Measurements from ENCODE around the gene WDR7. TPM values are rescaled to one million over a fixed set of nuclear protein-coding genes. Genes with fewer than 3 reads are reported as not detected.

WDR7 gene
- total and polyA plus RNA-seq, 12 donors = 3.1 to 32.6 (median 28.0) TPM

DNA sequence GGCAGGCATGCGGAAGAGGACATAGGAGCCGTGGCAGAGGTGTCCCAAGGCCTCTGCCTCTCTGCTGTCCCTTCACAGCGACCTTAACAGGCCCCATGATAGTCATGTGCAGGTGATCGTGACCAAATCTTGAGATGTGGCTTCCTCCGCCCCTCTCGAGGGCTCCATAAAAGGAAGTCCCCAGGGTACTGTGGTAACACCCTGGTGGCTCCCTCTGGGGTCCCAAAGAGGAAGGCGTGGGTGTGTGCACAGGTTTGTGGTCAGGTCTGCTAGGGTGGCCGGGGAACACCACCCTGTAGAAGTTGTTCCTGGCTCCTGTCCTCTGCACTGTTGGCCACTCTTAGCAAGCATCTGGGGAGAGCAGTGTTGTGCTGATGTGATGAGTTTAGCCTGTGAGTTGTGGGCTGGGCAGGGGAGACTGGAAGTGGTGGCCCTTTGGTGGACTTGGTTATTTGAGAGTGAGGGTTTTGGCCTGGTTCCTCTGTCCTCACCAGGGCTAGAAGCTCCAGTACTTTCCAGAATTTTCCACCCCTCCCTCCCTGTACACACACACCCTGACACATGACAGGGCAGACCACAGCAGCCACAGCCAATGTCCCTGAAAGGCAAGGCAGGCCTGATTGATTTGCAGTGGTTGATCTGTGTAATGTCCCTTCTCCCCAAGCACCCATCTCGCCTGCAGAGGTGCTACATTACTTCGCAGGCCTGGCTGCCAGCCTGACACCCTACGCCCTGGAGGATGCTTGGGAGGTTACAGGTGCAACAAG, 426.8 kb downstream of the WDR7 start:
- Histone ChIP-seq H3K4me3 (no peak overlapping the region), H3K4me1 (no peaks in the 10 kb centered on the region), H3K27me3 (peaks cover 0 to 44% (median 13%) of the 10 kb centered on the region in 7 donors), H3K36me3 (no peaks in the 10 kb centered on the region), H3K27ac (no peak overlapping the region), H3K9me3 (peaks cover 0 to 11% (median 0%) of the 10 kb centered on the region in 11 donors)
- DNase-seq = no peak
- TF ChIP-seq, protein P1, sequence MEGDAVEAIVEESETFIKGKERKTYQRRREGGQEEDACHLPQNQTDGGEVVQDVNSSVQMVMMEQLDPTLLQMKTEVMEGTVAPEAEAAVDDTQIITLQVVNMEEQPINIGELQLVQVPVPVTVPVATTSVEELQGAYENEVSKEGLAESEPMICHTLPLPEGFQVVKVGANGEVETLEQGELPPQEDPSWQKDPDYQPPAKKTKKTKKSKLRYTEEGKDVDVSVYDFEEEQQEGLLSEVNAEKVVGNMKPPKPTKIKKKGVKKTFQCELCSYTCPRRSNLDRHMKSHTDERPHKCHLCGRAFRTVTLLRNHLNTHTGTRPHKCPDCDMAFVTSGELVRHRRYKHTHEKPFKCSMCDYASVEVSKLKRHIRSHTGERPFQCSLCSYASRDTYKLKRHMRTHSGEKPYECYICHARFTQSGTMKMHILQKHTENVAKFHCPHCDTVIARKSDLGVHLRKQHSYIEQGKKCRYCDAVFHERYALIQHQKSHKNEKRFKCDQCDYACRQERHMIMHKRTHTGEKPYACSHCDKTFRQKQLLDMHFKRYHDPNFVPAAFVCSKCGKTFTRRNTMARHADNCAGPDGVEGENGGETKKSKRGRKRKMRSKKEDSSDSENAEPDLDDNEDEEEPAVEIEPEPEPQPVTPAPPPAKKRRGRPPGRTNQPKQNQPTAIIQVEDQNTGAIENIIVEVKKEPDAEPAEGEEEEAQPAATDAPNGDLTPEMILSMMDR (IDR thresholded peaks at IDR 0.05) = no peak
- no peak for ATAC-seq
- 74 to 75% methylated on average over 11 of the region's 11 CpGs for WGBS, 2 donors
- intact Hi-C loops (cut with DNase I) = no loop called here

DNA sequence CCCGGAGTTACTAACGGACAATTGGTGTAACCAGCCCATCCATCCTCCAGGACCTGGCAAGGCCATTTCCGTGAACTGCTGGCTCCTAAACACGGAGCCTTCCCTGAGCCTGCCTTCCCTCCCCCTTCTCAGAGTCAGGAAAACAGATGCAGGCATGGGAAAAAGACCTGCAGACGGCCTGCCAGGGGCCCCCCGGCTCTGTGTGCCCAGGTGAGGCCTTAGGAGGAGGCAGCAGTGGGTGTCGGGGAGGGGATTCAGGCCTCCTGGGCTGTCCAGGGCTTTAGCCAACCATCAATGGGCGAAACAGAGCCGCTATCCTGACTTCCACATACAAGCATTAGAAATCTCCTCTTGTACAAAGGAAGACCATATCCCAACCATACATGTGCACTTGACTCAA, 427.5 kb downstream of the WDR7 start:
- Histone ChIP-seq H3K27me3 (peaks cover 0 to 39% (median 14%) of the 10 kb centered on the region in 7 donors), H3K27ac (no peak overlapping the region), H3K4me1 (no peaks in the 10 kb centered on the region), H3K4me3 (no peak overlapping the region), H3K36me3 (no peaks in the 10 kb centered on the region), H3K9me3 (peaks cover 0 to 14% (median 0%) of the 10 kb centered on the region in 11 donors)
- intact Hi-C loops (cut with DNase I) = no loop called here
- DNase-seq (no peak), ATAC-seq (no peak)
- 77 to 85% methylated on average over 9 of the region's 9 CpGs for WGBS, 2 donors
- TF ChIP-seq, protein P1 (IDR thresholded peaks at IDR 0.05) = no peak

DNA sequence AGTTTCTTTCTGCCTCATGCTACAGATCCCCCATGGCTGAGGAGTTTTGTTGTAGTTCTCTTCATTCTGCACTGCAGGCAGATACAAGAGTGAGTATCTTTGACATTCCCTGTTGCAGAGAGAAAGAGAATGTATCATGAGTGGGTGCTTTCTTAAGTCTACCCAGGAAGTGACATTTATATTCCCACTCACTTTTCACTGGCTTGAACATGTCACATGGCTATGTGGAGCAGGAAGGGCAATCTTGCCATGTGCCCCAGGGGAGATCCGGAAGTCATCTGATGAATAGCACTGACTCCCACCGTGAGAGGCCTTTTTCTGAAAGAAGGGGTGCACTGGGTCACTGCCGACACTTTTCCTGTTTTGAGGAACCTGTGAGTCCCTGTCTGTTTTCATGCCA, 429.3 kb downstream of the WDR7 start:
- no peak overlapping the region for H3K4me3 ChIP-seq
- intact Hi-C loops (cut with DNase I) = no loop called here
- H3K27ac ChIP-seq = no peak overlapping the region
- DNase-seq (no peak), ATAC-seq (no peak)
- peaks cover 0 to 31% (median 8%) of the 10 kb centered on the region in 7 donors for H3K27me3 ChIP-seq
- no peaks in the 10 kb centered on the region for H3K36me3 ChIP-seq
- TF ChIP-seq, protein P1 (IDR thresholded peaks at IDR 0.05) = no peak
- WGBS, 2 donors = 77 to 85% methylated on average over 3 of the region's 3 CpGs
- no peaks in the 10 kb centered on the region for H3K4me1 ChIP-seq
- peaks cover 0 to 14% (median 0%) of the 10 kb centered on the region in 11 donors for H3K9me3 ChIP-seq

DNA sequence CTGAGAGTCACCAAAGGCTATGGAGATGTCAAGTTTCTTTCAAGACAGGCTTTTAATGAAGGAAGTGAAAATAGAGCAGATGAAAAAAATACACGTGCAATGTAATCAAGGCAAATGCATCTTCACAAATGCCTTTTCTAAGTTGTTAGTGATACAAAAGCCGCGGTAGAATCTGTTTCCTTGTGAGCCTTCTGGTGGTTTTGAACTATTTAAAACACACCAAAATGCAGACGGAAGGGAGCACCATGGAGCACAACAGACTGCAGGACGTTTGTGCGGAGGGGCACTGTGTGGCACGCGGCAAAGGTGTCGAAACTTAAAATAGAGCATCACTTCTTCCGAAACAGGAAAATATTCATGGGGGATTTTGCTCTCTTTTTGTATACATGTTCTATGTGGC, 430.7 kb downstream of the WDR7 start:
- TF ChIP-seq, protein P1 (IDR thresholded peaks at IDR 0.05) = no peak
- ATAC-seq (no peak), DNase-seq (no peak)
- H3K27me3 ChIP-seq = peaks cover 0 to 38% (median 7%) of the 10 kb centered on the region in 7 donors
- H3K36me3 ChIP-seq = no peaks in the 10 kb centered on the region
- no peak overlapping the region for H3K27ac ChIP-seq
- H3K4me3 ChIP-seq = no peak overlapping the region
- intact Hi-C loops (cut with DNase I) = no loop called here
- peaks cover 0 to 14% (median 0%) of the 10 kb centered on the region in 11 donors for H3K9me3 ChIP-seq
- no peaks in the 10 kb centered on the region for H3K4me1 ChIP-seq
- WGBS, 2 donors = 82 to 86% methylated on average over 10 of the region's 10 CpGs
